Stomach (tissue), 4 donors: Measurements from ENCODE around the gene ZNF74.

Experiments used
- POLR2A ChIP-seq, 4 donors: fragments of 450-650 bp; IDR thresholded peaks; one replicate each; pipeline ENCODE4 v1.6.1; 2016; ENCODE audit warnings: antibody characterized with exemption in 4 of 4, control low read depth in 2 of 4, mild to moderate bottlenecking in 1 of 4, moderate library complexity in 1 of 4
- POLR2AphosphoS5 ChIP-seq, 3 donors: sonication (generic); formaldehyde crosslinking; IDR thresholded peaks; one replicate each; pipeline ENCODE4 v1.6.1; 2016; ENCODE audit warnings: antibody characterized with exemption in 3 of 3
- TF ChIP-seq, protein P1 (sequence below), 7 experiments: fragments of 450-650 bp in 4 of 7; fragments of 200-600 bp in 3 of 7; sonication (generic) in 3 of 7; IDR thresholded peaks; one replicate each; pipeline ENCODE4 v1.5.1; 2016 to 2019; ENCODE audit warnings: antibody characterized with exemption in 7 of 7, control low read depth in 2 of 7, mild to moderate bottlenecking in 1 of 7

DNA sequence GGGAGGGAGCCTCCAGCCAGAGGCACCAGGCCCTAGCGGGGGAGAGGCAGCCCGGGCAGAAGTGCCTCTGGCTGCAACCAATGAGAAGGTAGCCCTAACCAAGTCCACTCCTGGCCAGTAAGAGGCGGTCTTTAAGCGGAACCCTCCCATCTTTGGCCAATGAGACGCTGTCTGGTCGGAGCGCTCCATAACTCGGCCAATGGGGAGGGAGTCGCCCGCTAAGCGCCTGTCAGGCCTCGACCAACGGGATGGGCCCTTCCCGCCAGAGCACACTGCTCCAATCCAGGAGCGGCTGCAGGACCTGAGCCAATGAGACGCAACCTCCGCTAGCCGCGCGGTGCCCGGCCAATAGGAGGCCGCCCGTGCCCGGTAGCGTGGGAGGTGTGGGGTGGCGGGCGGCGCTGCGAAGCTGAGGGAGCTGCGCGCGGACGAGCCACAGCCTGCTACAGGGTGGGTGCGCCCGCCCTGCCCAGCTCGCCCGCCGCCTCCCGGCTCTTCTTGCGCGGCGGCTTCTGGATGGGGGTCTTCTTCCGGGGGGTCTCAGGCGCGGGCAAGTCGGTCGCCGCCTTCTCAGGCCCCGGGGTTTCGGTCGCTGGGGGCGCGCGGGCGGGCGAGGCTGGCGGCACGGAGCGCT, 31.1 kb downstream of the ZNF74 start:
- TF ChIP-seq, protein P1, sequence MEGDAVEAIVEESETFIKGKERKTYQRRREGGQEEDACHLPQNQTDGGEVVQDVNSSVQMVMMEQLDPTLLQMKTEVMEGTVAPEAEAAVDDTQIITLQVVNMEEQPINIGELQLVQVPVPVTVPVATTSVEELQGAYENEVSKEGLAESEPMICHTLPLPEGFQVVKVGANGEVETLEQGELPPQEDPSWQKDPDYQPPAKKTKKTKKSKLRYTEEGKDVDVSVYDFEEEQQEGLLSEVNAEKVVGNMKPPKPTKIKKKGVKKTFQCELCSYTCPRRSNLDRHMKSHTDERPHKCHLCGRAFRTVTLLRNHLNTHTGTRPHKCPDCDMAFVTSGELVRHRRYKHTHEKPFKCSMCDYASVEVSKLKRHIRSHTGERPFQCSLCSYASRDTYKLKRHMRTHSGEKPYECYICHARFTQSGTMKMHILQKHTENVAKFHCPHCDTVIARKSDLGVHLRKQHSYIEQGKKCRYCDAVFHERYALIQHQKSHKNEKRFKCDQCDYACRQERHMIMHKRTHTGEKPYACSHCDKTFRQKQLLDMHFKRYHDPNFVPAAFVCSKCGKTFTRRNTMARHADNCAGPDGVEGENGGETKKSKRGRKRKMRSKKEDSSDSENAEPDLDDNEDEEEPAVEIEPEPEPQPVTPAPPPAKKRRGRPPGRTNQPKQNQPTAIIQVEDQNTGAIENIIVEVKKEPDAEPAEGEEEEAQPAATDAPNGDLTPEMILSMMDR (IDR thresholded peaks at IDR 0.05) = no peak
- TF ChIP-seq POLR2A (IDR thresholded peaks at IDR 0.05) (no peak), POLR2AphosphoS5 (IDR thresholded peaks at IDR 0.05) (no peak)
